Left lung (tissue), 10 donors: ENCODE measurements around the gene LEMD2. TPM values are rescaled to one million over a fixed set of nuclear protein-coding genes. Genes with fewer than 3 reads are reported as not detected.

ENCODE experiments used
- ATAC-seq: fragments of 200-7000 bp; cut with Tn5 transposase; one replicate; pipeline ENCODE4 v1.9.1; 2020; ENCODE audit warnings: moderate library complexity
- DNase-seq, 4 donors: peaks; one replicate each; pipeline ENCODE4 v3.0.0-alpha.2; 2013 to 2020
- H3K27ac ChIP-seq, 2 donors: fragments of 200-600 bp; sonication (generic) in 1 of 2; one replicate each; pipeline versions ENCODE4 v1.5.0 to v1.8.0; 2020 to 2021
- H3K27me3 ChIP-seq, 2 donors: fragments of 200-600 bp; sonication (generic) in 1 of 2; one replicate each; pipeline versions ENCODE4 v1.5.0 to v1.8.0; 2020 to 2021
- H3K36me3 ChIP-seq, 2 donors: fragments of 200-600 bp; sonication (generic) in 1 of 2; one replicate each; pipeline versions ENCODE4 v1.5.0 to v1.8.0; 2020 to 2021
- H3K4me1 ChIP-seq, 2 donors: fragments of 200-600 bp; one replicate each; pipeline ENCODE4 v1.8.0; 2021
- H3K4me3 ChIP-seq, 2 donors: fragments of 200-600 bp; sonication (generic) in 1 of 2; one replicate each; pipeline versions ENCODE4 v1.5.0 to v1.8.0; 2020 to 2021; ENCODE audit warnings: mild to moderate bottlenecking in 1 of 2
- H3K9me3 ChIP-seq, 2 donors: fragments of 200-600 bp; sonication (generic) in 1 of 2; one replicate each; pipeline versions ENCODE4 v1.5.0 to v1.8.0; 2020 to 2021
- intact Hi-C, 2 donors: fragments of 100-400 bp; cut with DNase I; formaldehyde crosslinking; loops; one replicate each; pipeline versions ENCODE4 v1.11.2 to v1.14.2; 2022
- polyA plus RNA-seq, 6 donors: library from polyadenylated mRNA; unstranded; fragments of 120-200 nt; gene quantifications; one replicate each; pipeline ENCODE4 v1.2.1, GENCODE V29; 2013; ENCODE audit not compliant: insufficient read length in 6 of 6
- total RNA-seq, 2 donors: library from RNA; stranded (reverse); fragmentation: NEBNext Ultra II Directional; extraction: Animal tissue kit (Norgen Biotek cat#: 25700); gene quantifications; one replicate each; pipeline ENCODE4 v1.2.1, GENCODE V29; 2021
- TF ChIP-seq, protein P1 (sequence below), 2 donors: fragments of 200-600 bp; sonication (generic) in 1 of 2; IDR thresholded peaks; one replicate each; pipeline versions ENCODE4 v1.5.0 to v1.8.0; 2021; ENCODE audit warnings: antibody characterized with exemption in 2 of 2
- donor health status: DM: no; HTN: yes; CAD: no.
- donor health status: DM: no; HTN: no; CAD: no.

LEMD2 gene
- total and polyA plus RNA-seq, 8 donors, result 47.9 to 80.7 (median 69.6) TPM

GRCh38 chr6:33801611-33802010 lies 12.7 kb upstream of the LEMD2 start:
- TF ChIP-seq, protein P1, sequence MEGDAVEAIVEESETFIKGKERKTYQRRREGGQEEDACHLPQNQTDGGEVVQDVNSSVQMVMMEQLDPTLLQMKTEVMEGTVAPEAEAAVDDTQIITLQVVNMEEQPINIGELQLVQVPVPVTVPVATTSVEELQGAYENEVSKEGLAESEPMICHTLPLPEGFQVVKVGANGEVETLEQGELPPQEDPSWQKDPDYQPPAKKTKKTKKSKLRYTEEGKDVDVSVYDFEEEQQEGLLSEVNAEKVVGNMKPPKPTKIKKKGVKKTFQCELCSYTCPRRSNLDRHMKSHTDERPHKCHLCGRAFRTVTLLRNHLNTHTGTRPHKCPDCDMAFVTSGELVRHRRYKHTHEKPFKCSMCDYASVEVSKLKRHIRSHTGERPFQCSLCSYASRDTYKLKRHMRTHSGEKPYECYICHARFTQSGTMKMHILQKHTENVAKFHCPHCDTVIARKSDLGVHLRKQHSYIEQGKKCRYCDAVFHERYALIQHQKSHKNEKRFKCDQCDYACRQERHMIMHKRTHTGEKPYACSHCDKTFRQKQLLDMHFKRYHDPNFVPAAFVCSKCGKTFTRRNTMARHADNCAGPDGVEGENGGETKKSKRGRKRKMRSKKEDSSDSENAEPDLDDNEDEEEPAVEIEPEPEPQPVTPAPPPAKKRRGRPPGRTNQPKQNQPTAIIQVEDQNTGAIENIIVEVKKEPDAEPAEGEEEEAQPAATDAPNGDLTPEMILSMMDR (IDR thresholded peaks at IDR 0.05), result no peak
- intact Hi-C loops, result no loop called here
- ATAC-seq, result no peak
- Histone ChIP-seq H3K27ac (no peak overlapping the region), H3K27me3 (peaks cover 0 to 71% of the 10 kb centered on the region in 2 donors), H3K9me3 (no peaks in the 10 kb centered on the region), H3K4me1 (no peaks in the 10 kb centered on the region), H3K4me3 (no peak overlapping the region), H3K36me3 (no peaks in the 10 kb centered on the region)
- peak in 1 of 4 donors; percentile 14 for DNase-seq

DNA sequence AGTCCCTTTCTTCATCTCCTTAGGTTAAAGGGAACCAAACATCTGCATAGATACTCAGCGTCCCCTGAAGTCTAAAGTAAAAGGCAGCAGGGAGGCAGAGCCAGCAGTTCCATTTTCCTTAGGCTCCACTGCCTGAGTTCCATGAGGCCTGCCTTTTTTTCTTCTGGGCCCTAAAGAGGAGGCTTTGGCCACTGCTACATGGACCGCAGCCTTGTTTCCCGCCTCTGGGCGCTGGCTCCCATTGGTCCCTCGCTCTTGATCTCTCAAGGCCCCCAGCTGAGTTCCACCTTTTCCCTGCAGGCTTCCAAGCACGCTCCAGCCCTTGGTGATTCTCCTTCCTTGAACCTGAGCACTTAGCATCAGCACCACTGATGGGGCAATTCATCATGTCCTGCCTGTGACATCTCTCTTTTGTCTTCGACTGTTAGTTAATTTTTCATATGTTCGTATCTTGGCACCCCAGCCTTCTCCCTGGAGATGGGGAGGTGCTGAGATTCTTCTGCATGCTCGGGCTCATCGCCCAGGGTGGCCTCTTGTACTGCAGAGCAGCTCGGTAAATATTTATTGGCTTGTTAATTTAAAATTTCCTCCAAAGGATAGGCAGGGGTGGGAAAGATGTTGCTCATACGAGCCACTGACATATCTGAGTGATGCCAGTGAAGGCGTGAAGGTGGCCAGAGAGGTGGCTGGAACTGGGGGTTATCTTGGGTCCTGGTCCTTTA lies 11.5 kb upstream of the LEMD2 start:
- H3K36me3 ChIP-seq, result no peaks in the 10 kb centered on the region
- peak in 1 of 4 donors; percentile 34 for DNase-seq
- no peak overlapping the region for H3K4me3 ChIP-seq
- peaks cover 0 to 74% of the 10 kb centered on the region in 2 donors for H3K27me3 ChIP-seq
- ATAC-seq, result no peak
- no peaks in the 10 kb centered on the region for H3K4me1 ChIP-seq
- intact Hi-C loops, result no loop called here
- no peaks in the 10 kb centered on the region for H3K9me3 ChIP-seq
- H3K27ac ChIP-seq, result no peak overlapping the region
- TF ChIP-seq, protein P1 (IDR thresholded peaks at IDR 0.05), result no peak

DNA sequence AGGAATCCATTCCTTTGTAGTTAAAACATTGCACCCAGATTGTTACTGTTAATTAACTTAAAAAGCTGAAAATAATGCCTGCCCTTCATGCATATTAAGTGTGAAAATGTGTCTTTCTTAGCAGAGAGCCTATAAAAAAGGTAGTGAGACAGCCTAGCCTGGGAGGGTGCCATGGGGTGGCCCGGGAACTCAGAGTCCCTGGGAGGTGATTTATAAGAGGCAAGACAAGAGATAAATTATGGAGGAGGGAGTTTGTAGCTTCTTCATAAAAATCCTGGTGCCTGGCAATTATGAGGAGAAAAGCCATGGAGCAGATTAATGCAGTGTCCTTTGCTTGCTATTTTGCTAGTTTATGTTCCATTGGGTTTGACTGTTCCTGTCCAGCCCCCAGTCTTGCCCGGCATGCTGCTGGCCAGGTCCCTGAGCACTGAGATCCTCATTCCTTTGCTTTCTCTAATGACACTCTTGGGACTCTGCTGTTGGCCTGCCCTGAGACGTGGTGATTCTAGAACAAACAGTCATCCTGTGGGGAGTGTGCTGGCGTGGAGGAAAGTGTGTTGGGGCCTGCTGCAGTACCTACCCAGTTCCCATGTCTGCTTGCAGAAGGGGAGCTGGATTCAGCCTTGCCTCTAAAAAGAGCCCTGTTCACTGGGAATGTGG lies 10.7 kb upstream of the LEMD2 start:
- TF ChIP-seq, protein P1 (IDR thresholded peaks at IDR 0.05), result no peak
- ATAC-seq, result no peak

GRCh38 chr6:33798343-33798848 lies 9.5 kb upstream of the LEMD2 start:
- Histone ChIP-seq H3K9me3 (no peaks in the 10 kb centered on the region), H3K36me3 (no peaks in the 10 kb centered on the region), H3K4me1 (no peaks in the 10 kb centered on the region), H3K27ac (no peak overlapping the region), H3K27me3 (peaks cover 0 to 66% of the 10 kb centered on the region in 2 donors), H3K4me3 (no peak overlapping the region)
- intact Hi-C loops, result no loop called here
- TF ChIP-seq, protein P1 (IDR thresholded peaks at IDR 0.05), result no peak
- DNase-seq (peak in 1 of 4 donors; percentile 65), ATAC-seq (no peak)

More for the DNA sequence above, 10.7 kb upstream of the LEMD2 start:
- Histone ChIP-seq H3K27ac (no peak overlapping the region), H3K36me3 (no peaks in the 10 kb centered on the region), H3K4me3 (no peak overlapping the region), H3K4me1 (no peaks in the 10 kb centered on the region), H3K9me3 (no peaks in the 10 kb centered on the region), H3K27me3 (peaks cover 0 to 73% of the 10 kb centered on the region in 2 donors)
- peak in 1 of 4 donors; percentile 17 for DNase-seq
- intact Hi-C loops, result no loop called here
